GM10248 (cell line): ENCODE data around the gene TNPO1.
"Not testable (repeated sequence)": the region's sequence is repeated elsewhere in the genome, so short reads cannot be mapped to it uniquely, and the experiment has no call there.

Experiments used
- CTCF ChIA-PET: fragments of 300-600 bp; sonication (Branson Sonifier 250); formaldehyde crosslinking; extraction: SDS; loops from one replicate; lab custom pipeline; 2021; ENCODE audit warnings: antibody characterized with exemption; lab: Yijun Ruan, JAX
- POLR2A ChIA-PET: fragments of 350-650 bp; sonication (Branson Sonifier 250); formaldehyde crosslinking; extraction: SDS; loops from one replicate; lab custom pipeline; 2020; ENCODE audit warnings: antibody characterized with exemption; lab: Yijun Ruan, JAX
- DNase-seq: peaks from one replicate; pipeline ENCODE4 v3.0.0; 2012; ENCODE audit errors: extremely low spot score
- TF ChIP-seq, protein P1 (sequence below): IDR thresholded peaks from 2 replicates; pipeline ENCODE4 v1.5.1; 2012; ENCODE audit warnings: mild to moderate bottlenecking, low read depth; ENCODE audit errors: extremely low read depth, missing control alignments, control extremely low read depth

Gene TNPO1

GRCh38 chr5:72784129-72784528, 32.3 kb upstream of the TNPO1 start:
- TF ChIP-seq, protein P1, sequence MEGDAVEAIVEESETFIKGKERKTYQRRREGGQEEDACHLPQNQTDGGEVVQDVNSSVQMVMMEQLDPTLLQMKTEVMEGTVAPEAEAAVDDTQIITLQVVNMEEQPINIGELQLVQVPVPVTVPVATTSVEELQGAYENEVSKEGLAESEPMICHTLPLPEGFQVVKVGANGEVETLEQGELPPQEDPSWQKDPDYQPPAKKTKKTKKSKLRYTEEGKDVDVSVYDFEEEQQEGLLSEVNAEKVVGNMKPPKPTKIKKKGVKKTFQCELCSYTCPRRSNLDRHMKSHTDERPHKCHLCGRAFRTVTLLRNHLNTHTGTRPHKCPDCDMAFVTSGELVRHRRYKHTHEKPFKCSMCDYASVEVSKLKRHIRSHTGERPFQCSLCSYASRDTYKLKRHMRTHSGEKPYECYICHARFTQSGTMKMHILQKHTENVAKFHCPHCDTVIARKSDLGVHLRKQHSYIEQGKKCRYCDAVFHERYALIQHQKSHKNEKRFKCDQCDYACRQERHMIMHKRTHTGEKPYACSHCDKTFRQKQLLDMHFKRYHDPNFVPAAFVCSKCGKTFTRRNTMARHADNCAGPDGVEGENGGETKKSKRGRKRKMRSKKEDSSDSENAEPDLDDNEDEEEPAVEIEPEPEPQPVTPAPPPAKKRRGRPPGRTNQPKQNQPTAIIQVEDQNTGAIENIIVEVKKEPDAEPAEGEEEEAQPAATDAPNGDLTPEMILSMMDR, result no peak

GRCh38 chr5:72785801-72786200, 30.7 kb upstream of the TNPO1 start:
- TF ChIP-seq, protein P1, result no peak
- ChIA-PET CTCF (interaction anchor here (0.9 kb wide), 1 partner anchor 13 kb away, joined by 3 read pairs; no protein-coding TSS in a partner anchor), POLR2A (no interaction called here)
- no peak for DNase-seq

More at GRCh38 chr5:72784129-72784528, 32.3 kb upstream of the TNPO1 start:
- ChIA-PET CTCF (interaction anchor here (0.7 to 4.4 kb wide), 2 partner anchors 11 to 14 kb away, joined by 3 to 13 read pairs; no protein-coding TSS in a partner anchor), POLR2A (no interaction called here)
- DNase-seq, result no peak

- POLR2A ChIA-PET, result no interaction called here
- CTCF ChIA-PET, result no interaction called here
- TF ChIP-seq, protein P1, result no peak
- no peak for DNase-seq
Observed at GRCh38 chr5:72786676-72787075, 29.8 kb upstream of the TNPO1 start.

DNA sequence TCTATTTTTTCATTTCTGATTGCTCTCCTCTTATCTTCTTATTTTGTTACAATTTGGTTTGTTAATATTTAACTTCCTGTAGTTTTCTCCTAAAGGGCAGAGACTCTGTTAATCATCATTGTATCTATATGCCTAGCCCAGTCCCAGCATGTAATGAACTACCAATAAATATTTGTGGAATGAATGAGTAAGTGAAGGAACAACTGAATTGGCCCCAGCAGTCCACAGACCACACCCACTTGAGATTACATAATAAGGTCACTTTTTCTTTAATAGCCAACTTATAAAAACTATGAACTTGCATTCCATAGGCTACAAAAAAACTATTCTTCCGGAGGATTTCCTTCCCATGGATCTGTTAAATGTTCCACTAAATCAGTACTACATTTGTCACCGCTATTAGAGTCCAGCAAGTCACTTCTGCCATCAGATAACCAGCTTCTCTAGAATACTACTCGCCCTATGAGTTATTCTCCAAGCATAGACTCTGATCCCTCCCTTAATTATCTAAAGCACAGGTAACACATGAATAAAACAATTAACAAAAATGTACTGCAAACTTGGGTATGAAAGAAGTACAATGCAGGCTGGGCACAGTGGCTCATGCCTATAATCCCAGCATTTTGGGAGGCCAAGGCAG, 27.5 kb upstream of the TNPO1 start:
- TF ChIP-seq, protein P1, result no peak
- DNase-seq, result no peak
- CTCF ChIA-PET, result interaction anchor here (1.4 kb wide), 1 partner anchor 12 kb away, joined by 3 read pairs; no protein-coding TSS in a partner anchor

GRCh38 chr5:72790186-72790585, 26.3 kb upstream of the TNPO1 start:
- CTCF ChIA-PET, result no interaction called here
- TF ChIP-seq, protein P1, result no peak
- DNase-seq, result no peak
- POLR2A ChIA-PET, result no interaction called here

More for the DNA sequence above, 27.5 kb upstream of the TNPO1 start:
- POLR2A ChIA-PET, result no interaction called here

DNA sequence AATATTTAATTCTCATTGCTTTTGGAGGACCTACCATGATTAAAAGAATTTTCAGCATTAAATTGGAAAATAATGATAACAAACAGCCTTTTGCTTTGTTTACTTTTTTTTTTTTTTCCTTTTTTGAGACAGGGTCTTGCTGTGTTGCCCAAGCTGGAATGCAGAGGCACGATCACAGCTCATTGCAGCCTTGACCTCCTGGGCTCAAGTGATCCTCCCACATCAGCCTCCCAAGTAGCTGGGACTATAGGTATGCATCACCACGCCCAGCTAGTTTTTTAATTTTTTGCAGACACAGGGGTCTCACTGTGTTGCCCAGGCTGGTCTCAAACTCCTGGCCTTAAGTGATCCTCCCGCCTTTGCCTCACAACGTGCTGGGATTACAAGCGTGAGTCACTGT, 23.8 kb upstream of the TNPO1 start:
- CTCF ChIA-PET, DNase-seq, POLR2A ChIA-PET: not testable (repeated sequence)

DNA sequence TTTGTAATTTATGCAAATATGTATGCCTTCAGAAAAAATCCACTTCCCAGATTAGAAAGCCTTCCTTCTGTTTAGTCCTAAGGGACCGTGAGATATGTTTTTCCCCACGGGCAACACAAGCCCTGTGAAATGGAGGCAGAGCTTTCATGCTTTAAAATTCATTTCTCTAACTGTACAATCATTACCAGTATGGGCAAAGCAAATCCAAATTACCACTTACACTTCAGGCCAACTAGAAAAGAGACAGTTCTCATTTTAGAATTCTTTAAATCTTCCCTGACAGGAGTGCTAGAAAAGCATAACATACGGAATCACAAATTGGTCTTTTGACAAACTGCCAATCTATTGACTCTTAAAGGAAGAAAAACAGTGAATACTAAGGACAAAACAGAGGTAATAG, 20.5 kb upstream of the TNPO1 start:
- DNase-seq, result no peak
- CTCF ChIA-PET, result interaction anchor here (2.8 kb wide), 1 partner anchor 22 kb away, joined by 14 read pairs; no protein-coding TSS in a partner anchor
- POLR2A ChIA-PET, result no interaction called here
- TF ChIP-seq, protein P1, result no peak
